Activated CD8-positive, alpha-beta T cell treated with anti-CD3 and anti-CD28 coated beads for 36 hours (primary cell): Measurements from ENCODE around the gene MLXIP. TPM values are rescaled to one million over a fixed set of nuclear protein-coding genes. Genes with fewer than 3 reads are reported as not detected.

ENCODE experiments used
- ATAC-seq: fragments of 200-7000 bp; cut with Tn5 transposase; one replicate; pipeline ENCODE4 v1.10.0; 2021; ENCODE audit warnings: mild to moderate bottlenecking, moderate library complexity
- CTCF ChIA-PET: fragments of 350-600 bp; sonication (Branson Sonifier 250); formaldehyde crosslinking; loops from one replicate; lab custom pipeline; 2021; ENCODE audit warnings: antibody characterized with exemption; lab: Charles Lee
- POLR2A ChIA-PET: fragments of 350-600 bp; sonication (Branson Sonifier 250); formaldehyde crosslinking; loops from one replicate; lab custom pipeline; 2021; ENCODE audit warnings: antibody characterized with exemption; lab: Charles Lee
- DNase-seq: peaks from one replicate; pipeline ENCODE4 v3.0.0-alpha.2; 2020
- H3K27ac Mint-ChIP-seq: one replicate; pipeline ENCODE4 v1.8.0; 2021; ENCODE audit warnings: mild to moderate bottlenecking, mixed read lengths
- H3K27me3 Mint-ChIP-seq: one replicate; pipeline ENCODE4 v1.8.0; 2021; ENCODE audit warnings: mixed read lengths
- H3K36me3 Mint-ChIP-seq: one replicate; pipeline ENCODE4 v1.8.0; 2021; ENCODE audit warnings: low read depth, mixed read lengths
- H3K4me1 Mint-ChIP-seq: one replicate; pipeline ENCODE4 v1.8.0; 2021; ENCODE audit warnings: low read depth, mixed read lengths
- H3K4me3 Mint-ChIP-seq: one replicate; pipeline ENCODE4 v1.8.0; 2021; ENCODE audit warnings: mild to moderate bottlenecking, moderate library complexity, mixed read lengths
- H3K9me3 Mint-ChIP-seq: one replicate; pipeline ENCODE4 v1.8.0; 2021; ENCODE audit warnings: mixed read lengths
- intact Hi-C: fragments of 100-400 bp; cut with micrococcal nuclease; formaldehyde crosslinking; loops from one replicate; pipeline ENCODE4 v1.10.0; 2022
- total RNA-seq, 2 experiments: library from RNA; stranded (reverse); gene quantifications; one replicate each; pipeline ENCODE4 v1.2.3, GENCODE V29; 2021
- TF ChIP-seq, protein P1 (sequence below): fragments of 200-600 bp; IDR thresholded peaks from one replicate; pipeline ENCODE4 v1.8.0; 2022; ENCODE audit warnings: antibody characterized with exemption, mild to moderate bottlenecking

Gene MLXIP
- total RNA-seq, 2 experiments from 2014 or later: 26.0 to 28.7 TPM

DNA sequence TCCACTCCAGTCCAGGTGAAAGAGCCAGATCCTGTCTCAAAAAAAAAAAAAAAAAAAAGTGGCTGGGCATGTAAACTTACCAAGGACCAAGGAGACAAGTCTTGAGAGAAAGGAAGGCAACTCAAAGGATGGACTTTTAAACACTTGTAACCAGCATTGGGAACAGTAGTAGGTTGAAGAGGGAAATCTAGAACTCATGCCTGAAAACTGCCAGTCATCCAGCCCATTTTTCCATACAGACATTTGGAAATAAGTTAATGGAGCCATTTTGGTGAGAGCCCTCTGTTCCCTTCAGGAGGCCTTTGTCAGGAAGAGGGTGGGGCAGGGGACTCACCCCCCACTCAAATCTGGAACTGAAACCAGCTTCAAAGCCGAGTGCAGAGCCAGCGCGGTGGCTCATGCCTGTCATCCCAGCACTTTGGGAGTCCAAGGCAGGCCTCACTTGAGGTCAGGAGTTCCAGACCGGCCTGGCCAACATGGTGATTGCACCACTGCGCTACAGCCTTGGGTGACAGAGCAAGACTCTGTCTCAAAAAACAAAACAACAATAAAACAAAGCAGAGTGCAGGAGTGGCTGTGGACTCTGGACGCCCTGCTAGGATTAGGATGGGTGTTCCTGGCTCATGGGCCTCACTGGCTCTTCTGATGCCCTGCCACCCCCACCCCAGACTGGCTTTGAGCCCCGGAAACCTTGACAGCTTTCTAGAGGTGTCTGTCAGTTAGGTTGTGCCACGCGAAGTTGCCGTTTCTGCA lies 1.6 kb upstream of the MLXIP start:
- Mint-ChIP-seq H3K27me3 (no peaks in the 10 kb centered on the region), H3K4me1 (peaks cover 25% of the 10 kb centered on the region), H3K27ac (no peak overlapping the region), H3K36me3 (peaks cover under 1% of the 10 kb centered on the region), H3K9me3 (no peaks in the 10 kb centered on the region), H3K4me3 (no peak overlapping the region)
- DNase-seq (no peak), ATAC-seq (no peak)
- CTCF ChIA-PET: interaction anchor here (1.2 to 2.0 kb wide), 4 partner anchors 14 to 46 kb away, joined by 3 to 13 read pairs (median 6); no protein-coding TSS in a partner anchor
- POLR2A ChIA-PET: interaction anchor here (0.9 to 1.5 kb wide), 2 partner anchors 22 to 46 kb away, joined by 3 read pairs; no protein-coding TSS in a partner anchor
- intact Hi-C loops: no loop called here
- TF ChIP-seq, protein P1, sequence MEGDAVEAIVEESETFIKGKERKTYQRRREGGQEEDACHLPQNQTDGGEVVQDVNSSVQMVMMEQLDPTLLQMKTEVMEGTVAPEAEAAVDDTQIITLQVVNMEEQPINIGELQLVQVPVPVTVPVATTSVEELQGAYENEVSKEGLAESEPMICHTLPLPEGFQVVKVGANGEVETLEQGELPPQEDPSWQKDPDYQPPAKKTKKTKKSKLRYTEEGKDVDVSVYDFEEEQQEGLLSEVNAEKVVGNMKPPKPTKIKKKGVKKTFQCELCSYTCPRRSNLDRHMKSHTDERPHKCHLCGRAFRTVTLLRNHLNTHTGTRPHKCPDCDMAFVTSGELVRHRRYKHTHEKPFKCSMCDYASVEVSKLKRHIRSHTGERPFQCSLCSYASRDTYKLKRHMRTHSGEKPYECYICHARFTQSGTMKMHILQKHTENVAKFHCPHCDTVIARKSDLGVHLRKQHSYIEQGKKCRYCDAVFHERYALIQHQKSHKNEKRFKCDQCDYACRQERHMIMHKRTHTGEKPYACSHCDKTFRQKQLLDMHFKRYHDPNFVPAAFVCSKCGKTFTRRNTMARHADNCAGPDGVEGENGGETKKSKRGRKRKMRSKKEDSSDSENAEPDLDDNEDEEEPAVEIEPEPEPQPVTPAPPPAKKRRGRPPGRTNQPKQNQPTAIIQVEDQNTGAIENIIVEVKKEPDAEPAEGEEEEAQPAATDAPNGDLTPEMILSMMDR: no peak

DNA sequence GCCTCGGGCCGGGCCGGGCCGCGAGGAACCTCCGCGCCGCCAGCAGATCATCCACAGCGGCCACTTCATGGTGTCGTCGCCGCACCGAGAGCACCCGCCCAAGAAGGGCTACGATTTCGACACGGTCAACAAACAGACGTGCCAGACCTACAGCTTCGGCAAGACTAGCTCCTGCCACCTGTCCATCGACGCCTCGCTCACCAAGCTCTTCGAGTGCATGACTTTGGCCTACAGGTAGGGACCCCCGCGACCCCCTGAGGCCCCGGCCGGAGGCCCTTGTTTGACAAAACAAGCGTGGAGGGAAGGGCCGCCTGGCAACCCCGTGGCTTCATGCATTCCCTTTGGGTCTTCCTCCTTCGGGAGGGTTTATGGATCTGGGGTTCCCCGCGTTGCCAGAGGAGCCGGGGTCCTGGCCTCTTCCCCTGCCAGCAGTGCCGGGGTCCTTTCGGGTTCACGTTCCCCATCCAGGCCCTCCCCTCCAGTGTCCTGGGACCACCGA lies 526 bp downstream of the MLXIP start:
- peaks cover 44% of the 10 kb centered on the region for H3K4me1 Mint-ChIP-seq
- DNase-seq: peak; percentile 42
- POLR2A ChIA-PET: interaction anchor here (1.2 to 1.9 kb wide), 4 partner anchors 11 to 44 kb away, joined by 3 to 7 read pairs (median 6); no protein-coding TSS in a partner anchor

DNA sequence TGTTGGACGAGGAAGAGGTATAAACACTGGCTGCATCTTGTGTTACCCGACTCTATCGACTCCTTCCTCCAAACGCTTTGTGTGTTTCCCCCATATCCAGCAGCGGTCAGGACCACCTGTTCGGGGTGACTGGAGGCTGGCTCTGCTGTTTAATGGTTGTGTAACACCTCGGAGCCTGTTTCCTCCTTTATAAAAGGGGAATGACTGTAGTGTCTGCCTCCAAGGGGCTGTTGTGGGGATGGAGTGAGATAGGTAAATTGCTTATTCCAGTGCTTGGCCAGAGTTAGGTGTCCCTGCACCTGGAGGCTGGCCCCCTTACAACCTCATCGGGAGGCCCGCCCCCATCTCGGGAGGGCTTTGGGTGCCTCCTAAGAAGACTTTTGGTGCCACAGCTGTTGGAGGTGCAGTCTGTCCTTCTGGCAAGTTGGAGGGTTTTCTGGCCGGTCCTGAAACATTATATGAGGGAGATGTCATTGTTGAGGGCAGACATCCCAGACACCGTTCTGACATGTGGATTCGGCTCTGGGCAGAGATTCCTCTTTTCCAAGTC lies 1.1 kb downstream of the MLXIP start:
- DNase-seq: peak; percentile 49
- Mint-ChIP-seq H3K27ac (peak overlapping the region; percentile 42), H3K36me3 (peaks cover 19% of the 10 kb centered on the region), H3K4me1 (peaks cover 45% of the 10 kb centered on the region), H3K27me3 (no peaks in the 10 kb centered on the region), H3K9me3 (no peaks in the 10 kb centered on the region), H3K4me3 (peak overlapping the region; percentile 78)
- ATAC-seq: no peak
- POLR2A ChIA-PET: interaction anchor here (0.9 to 1.9 kb wide), 6 partner anchors 18 to 46 kb away, joined by 3 to 12 read pairs (median 3); no protein-coding TSS in a partner anchor
- intact Hi-C loops: loop anchor here (2.0 to 5.0 kb wide), 2 partner anchors 29 to 43 kb away; no protein-coding TSS in a partner anchor
- TF ChIP-seq, protein P1: no peak
- CTCF ChIA-PET: interaction anchor here (0.7 to 3.9 kb wide), 5 partner anchors 9 to 43 kb away, joined by 3 to 42 read pairs (median 14); no protein-coding TSS in a partner anchor

More for the DNA sequence above, 526 bp downstream of the MLXIP start:
- intact Hi-C loops: no loop called here
- Mint-ChIP-seq H3K27ac (peak overlapping the region; percentile 42), H3K36me3 (peaks cover 14% of the 10 kb centered on the region), H3K9me3 (no peaks in the 10 kb centered on the region), H3K4me3 (peak overlapping the region; percentile 78), H3K27me3 (no peaks in the 10 kb centered on the region)
- CTCF ChIA-PET: interaction anchor here (1.6 to 2.6 kb wide), 4 partner anchors 10 to 44 kb away, joined by 4 to 14 read pairs (median 8); no protein-coding TSS in a partner anchor
- peak; percentile 4 for ATAC-seq
- TF ChIP-seq, protein P1: no peak

DNA sequence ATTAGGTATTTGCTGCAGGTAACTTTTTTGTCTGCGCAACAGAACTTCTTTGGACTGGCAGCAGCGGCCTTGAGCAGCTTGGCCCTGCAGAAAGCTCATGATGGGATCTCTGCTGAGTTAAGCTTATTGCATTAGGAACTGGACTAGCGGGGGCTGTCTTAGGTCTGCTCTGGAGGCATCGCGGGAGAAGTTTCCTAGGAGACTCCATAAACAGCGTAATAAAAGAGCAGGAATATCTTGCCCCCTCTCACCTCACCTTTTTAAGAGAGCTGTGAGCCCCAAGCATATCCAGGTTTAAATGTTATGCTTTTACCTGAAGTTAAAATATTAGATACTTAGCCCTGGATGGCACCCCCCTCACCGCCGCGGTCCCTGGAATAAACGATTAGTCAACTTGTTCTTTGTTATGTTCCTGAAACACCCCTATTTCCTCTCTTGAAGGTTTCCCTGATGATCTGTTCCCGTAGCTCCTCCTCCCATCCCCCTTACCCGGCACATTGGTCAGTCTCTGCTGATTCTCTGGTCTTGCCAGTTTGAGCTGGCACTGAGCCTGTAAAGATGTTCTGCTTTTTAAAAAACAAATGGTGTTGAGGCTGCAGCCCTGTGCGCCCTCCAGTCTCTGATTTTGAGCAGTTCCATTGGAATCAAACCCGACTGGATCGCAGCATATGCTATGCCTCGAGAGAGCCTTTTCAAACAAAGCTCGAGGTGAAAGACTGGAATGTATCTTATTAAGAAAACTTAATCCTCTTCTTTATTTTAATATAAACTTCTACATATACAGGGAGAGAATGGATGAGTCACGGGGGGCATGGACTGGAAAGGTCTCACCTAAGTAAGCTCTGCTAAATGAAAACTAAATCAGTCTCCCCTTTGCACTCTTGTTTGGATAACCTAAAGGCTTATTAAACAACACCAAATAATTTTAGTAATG lies 1.9 kb downstream of the MLXIP start:
- no peaks in the 10 kb centered on the region for H3K9me3 Mint-ChIP-seq
- no peak for ATAC-seq
- POLR2A ChIA-PET: interaction anchor here (0.8 to 2.4 kb wide), 11 partner anchors 11 to 46 kb away, joined by 3 to 12 read pairs (median 3); no protein-coding TSS in a partner anchor
- peaks cover 50% of the 10 kb centered on the region for H3K4me1 Mint-ChIP-seq
- peak; percentile 38 for DNase-seq
- intact Hi-C loops: loop anchor here (2.0 to 5.0 kb wide), 2 partner anchors 28 to 42 kb away; no protein-coding TSS in a partner anchor
- H3K36me3 Mint-ChIP-seq: peaks cover 24% of the 10 kb centered on the region
- CTCF ChIA-PET: interaction anchor here (0.7 to 3.9 kb wide), 9 partner anchors 8 to 288 kb away, joined by 3 to 42 read pairs (median 4); no protein-coding TSS in a partner anchor
- H3K27me3 Mint-ChIP-seq: no peaks in the 10 kb centered on the region
- H3K4me3 Mint-ChIP-seq: peak overlapping the region; percentile 78
- TF ChIP-seq, protein P1: no peak
- H3K27ac Mint-ChIP-seq: peak overlapping the region; percentile 42
